Measurements from ENCODE around the gene GOLGA6L26.
A peak's percentile ranks its signal among the peaks of the same experiment; 100 is the strongest.
"Not testable (repeated sequence)": the region's sequence is repeated elsewhere in the genome, so short reads cannot be mapped to it uniquely, and the experiment has no call there.

GOLGA6L26 gene, protein sequence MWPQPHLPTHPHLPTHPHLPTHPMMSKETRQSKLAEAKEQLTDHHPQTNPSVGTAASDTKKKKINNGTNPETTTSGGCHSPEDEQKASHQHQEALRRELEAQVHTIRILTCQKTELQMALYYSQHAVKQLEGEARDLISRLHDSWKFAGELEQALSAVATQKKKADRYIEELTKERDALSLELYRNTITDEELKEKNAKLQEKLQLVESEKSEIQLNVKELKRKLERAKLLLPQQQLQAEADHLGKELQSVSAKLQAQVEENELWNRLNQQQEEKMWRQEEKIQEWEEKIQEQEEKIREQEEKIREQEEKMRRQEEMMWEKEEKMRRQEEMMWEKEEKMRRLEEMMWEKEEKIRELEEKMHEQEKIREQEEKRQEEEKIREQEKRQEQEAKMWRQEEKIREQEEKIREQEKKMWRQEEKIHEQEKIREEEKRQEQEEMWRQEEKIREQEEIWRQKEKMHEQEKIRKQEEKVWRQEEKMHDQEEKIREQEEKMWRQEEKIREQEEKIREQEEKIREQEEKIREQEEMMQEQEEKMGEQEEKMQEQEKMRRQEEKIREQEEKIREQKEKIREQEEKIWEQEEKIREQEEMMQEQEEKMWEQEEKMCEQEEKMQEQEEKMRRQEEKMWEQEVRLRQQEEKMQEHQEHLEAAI

GRCh38 chr15:23334096-23334495 is at the start of gene GOLGA6L26:
Gene GOLGA6L26 (minus strand): TSS chr15:23334196. CDS start chr15:23334135, 61 bp downstream.
- not testable (repeated sequence) for DNase-seq (ENCODE audit: low read depth in 3 of 3)

DNA sequence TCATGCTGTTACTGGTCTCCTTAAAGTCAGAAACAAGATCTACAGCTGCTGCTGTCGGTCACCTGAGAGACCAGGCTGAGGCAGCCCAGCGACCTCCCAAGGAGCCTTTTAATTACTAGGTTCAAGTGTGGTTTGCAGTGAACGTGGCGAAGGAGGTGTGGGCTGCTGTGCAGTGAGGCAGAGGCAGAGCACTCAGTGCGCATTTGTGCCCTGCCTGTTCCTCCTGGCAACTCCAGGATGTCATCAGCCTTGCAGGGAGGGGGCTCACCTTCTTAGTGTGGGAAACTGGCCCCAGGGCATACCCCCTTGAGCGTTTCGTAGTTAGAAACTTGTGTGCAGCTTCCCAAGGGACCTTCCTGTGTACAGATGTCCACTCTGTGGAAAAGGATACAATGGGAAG is 47.2 kb upstream of the GOLGA6L26 start:
- not testable (repeated sequence) for DNase-seq (ENCODE audit: low read depth in 3 of 3)

DNA sequence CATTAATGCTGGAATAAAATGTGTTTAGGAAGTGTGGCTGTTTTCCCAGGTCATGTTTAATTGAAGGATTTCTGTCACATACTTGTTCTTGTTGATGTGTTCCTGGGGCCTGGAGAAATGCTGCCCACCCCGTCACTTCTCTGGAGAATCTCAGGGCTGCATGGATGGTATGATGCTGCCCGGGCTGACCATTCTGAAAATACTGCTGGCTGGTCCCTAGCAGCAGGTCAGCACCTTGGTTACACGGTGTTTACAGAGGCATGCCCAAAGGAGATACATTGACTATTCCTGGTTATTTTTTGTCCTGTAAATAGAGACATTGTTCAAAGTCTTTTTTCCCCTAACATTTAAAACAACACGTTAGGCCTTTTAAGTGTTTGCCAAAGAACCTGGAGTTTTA is 46.7 kb upstream of the GOLGA6L26 start:
- not testable (repeated sequence) for DNase-seq (ENCODE audit: low read depth in 3 of 3)

- not testable (repeated sequence) for DNase-seq (ENCODE audit: low read depth in 3 of 3)
Observed at GRCh38 chr15:23378946-23379345, 45.0 kb upstream of the GOLGA6L26 start.

DNA sequence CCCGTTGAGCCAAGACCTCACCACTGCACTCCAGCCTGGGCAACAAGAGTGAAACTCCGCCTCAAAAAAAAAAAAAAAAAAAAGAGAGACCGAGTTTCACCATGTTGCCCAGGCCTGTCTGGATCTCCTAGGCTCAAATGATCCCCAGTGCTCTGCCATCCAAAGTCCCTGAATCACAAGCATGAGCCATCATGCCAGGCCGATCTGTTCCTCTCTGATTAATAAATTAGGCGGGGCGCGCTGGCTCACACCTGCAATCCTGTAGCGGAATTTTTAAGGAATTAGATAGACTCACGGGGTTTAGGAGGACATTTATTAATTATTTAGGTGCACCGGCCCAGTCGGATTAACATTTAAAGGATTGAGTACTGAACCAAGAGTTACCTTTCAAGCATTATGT is 40.2 kb upstream of the GOLGA6L26 start:
- not testable (repeated sequence) for DNase-seq (ENCODE audit: low read depth in 3 of 3)

GRCh38 chr15:23372891-23373600 is 39.0 kb upstream of the GOLGA6L26 start:
- not testable (repeated sequence) for DNase-seq (ENCODE audit: low read depth in 3 of 3)

GRCh38 chr15:23372284-23372683 is 38.3 kb upstream of the GOLGA6L26 start:
- DNase-seq (ENCODE audit: low read depth in 3 of 3): no peak

DNA sequence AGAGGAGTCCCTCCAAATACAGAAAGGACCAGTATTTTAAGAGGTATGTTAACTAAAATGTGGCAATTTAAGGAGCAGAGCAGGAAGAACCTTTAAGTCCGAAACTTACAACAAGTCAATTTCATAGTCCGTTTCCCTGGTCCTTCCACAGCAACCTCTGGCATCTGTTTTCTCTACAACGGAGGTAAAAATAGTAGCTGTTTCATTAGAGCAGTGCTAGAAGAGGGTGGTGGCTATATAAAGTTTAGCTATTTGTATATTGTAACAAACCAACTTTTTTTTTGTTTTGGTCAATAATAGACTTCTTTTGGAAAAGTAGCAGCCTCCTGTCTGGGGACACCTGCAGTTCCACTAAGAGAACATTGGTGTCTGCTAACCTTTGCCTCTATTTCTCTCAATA is 37.9 kb upstream of the GOLGA6L26 start:
- not testable (repeated sequence) for DNase-seq (ENCODE audit: low read depth in 3 of 3)

DNA sequence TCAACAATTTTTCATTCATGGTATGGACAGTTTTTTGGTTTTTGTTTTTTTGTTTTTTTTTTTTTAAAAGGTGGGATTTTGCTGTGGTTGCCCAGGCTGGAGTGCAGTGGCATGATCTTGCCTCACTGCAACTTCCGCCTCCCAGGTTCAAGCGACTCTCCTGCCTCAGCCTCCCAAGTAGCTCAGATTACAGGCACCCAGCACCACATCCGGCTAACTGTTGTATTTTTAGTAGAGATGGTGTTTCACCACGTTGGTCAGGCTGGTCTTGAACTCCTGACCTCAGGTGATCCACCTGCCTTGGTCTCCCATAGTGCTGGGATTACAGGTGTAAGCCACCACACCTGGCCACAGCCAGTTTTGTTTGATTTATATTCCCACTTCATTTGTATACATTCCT is 37.1 kb upstream of the GOLGA6L26 start:
- not testable (repeated sequence) for DNase-seq (ENCODE audit: low read depth in 3 of 3)

DNA sequence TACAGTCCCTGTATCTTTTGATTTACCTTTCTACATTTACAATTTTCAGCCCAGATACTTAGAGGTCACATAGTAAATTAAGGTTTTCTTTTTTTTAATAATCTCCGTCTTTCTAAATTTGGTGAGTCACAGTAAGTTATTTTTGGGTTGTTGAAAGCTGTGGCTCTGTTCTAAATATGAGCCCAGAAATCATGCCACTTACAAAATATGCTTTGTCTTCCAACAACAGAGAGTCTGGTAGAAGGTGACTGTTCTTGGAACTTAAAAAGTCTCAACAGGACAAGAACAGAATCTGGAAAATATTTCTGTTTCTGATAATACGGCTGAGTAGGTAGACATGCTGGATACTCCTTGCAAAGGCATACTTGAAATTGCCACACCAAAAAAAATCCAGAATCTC is 36.6 kb upstream of the GOLGA6L26 start:
- no peak for DNase-seq (ENCODE audit: low read depth in 3 of 3)

DNA sequence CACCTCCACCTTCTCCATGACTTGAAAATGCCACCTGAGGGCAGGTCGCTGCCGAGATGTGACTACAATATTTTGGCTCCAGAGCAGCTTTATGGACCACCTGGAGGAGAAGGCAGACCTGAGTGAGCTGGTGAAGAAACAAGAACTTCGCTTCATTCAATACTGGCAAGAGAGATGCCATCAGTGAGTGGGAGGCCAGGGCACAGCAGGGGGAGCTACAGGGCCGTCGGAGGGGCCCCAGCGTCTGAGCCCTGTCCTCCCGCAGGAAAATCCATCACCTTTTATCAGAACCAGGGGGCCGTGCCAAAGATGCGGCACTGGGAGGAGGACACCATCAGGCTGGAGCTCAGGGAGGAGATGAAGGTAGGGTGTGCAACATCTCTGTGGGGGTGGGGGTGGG is 30.3 kb upstream of the GOLGA6L26 start:
- DNase-seq (ENCODE audit: low read depth in 3 of 3): not testable (repeated sequence)

GRCh38 chr15:23362622-23363021 is 28.6 kb upstream of the GOLGA6L26 start:
- DNase-seq (ENCODE audit: low read depth in 3 of 3): not testable (repeated sequence)

DNA sequence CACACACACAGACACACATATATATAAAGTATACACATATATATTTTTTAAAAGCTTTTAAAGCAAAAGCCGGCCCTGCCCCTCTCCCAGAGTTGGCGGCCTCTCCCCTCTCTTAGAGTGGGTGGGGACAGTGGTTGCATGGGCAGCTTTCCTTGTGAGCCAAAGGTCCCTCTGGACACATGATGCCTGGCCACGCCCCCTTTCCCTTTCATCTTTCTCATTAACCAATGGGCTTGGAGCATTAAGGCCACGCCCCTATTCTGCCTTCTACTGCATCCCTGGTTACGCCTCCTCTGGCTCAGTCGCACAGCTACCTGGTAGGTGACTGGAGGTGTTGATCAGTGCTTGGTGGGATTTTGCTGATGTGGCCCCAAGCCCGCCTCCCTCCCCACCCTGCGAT is 20.5 kb upstream of the GOLGA6L26 start, which contains the start of gene GOLGA8S:
Gene GOLGA8S, plus strand, starts transcription at position 301 of the 400 bp plus-strand sequence. Its CDS starts 62 bp downstream, at position 363.
- not testable (repeated sequence) for DNase-seq (ENCODE audit: low read depth in 3 of 3)

DNA sequence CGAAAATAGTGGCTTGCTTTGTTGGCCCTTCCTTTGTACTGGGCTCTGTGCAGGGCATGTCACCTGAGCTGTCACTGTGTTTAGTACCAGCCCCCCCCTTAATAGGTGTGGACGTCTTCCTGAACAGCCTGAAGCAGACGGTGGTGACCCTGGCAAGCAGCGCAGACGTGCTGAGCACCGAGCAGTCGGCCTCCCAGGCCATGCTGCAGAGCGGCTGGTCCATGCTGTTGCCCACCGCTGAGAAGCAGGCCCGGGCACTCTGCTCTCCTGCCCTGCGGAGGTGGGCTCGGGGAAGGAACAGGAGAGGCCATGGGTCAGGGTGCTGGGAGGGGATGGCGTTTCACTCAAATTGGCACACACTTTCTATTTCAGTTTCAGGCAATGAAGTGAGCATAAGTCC is 22.8 kb downstream of the GOLGA6L26 start:
- not testable (repeated sequence) for DNase-seq (ENCODE audit: low read depth in 3 of 3)

GRCh38 chr15:23305921-23306320 is 28.1 kb downstream of the GOLGA6L26 start:
- DNase-seq (ENCODE audit: low read depth in 3 of 3): not testable (repeated sequence)

DNA sequence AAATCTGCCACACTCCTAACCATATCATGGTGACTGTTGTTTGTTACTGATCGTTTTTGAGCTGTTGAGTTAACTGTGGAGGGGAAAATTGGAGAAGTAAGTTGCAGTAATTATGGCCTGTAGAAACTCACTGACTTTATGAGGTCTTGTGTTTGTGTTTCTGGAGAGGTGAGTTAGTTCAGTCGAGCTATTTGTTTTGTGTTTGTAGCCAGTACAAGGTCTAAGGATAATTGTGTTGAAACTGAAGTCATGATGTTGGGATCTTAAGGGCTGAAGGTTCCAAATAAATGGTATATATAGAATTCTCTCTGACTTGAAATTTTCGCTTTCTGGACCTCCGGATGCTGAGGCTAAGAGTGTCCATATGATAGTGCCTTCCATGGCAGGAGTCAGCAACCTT is 29.2 kb downstream of the GOLGA6L26 start:
- not testable (repeated sequence) for DNase-seq (ENCODE audit: low read depth in 3 of 3)

DNA sequence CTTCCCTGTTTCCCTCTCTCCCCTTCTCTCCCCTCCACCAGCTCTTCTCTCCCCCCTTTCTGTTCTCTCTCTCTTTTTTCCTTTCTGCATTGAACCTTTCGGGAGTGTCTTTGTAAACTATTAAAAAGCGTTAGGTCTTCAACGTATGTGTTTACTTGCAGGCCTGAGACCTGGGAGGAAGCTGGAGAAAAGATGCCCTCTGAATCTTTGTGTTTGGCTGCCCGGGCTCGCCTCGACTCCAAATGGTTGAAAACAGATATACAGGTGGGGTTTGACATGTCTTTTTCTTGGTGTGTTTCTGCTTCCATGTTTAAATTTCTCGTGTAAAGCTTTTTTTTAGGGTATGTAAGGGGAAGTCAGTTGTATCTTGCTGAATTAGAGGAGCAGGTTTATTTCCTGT is 29.7 kb downstream of the GOLGA6L26 start:
- DNase-seq (ENCODE audit: low read depth in 3 of 3): not testable (repeated sequence)

DNA sequence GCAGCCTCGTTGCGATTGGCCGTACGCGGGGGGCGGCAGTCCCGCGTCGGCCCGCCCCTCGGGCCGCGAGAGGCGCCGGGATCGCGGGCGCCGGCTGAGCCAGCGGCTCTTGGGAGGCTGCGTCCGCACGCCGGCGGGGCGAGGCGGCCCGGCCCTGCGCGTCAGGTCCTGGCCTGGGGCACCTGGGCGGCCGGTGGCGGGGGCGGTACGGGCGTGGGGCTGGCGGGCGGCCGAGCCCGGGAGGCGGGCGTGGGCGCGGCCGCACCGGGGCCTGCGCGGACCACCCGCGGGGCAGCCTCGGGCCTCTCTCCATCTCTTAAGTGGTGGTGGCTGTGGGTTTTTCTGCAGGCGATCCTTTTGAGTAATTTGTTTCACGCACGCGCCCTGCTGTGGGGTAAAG is 30.3 kb downstream of the GOLGA6L26 start:
- peak in 1 of 3 experiments; percentile 14 for DNase-seq (ENCODE audit: low read depth in 3 of 3)

- DNase-seq (ENCODE audit: low read depth in 3 of 3): not testable (repeated sequence)
Observed at GRCh38 chr15:23303246-23303645, 30.8 kb downstream of the GOLGA6L26 start.
